AG04449 (cell line): Measurements from ENCODE around the gene ZNF362.

Experiments
- CTCF ChIA-PET: fragments of 350-600 bp; formaldehyde crosslinking; extraction: SDS; loops from one replicate; lab custom pipeline; 2021; ENCODE audit warnings: antibody characterized with exemption; lab: Yijun Ruan, JAX
- POLR2A ChIA-PET: fragments of 400-600, 350-600 bp; formaldehyde crosslinking; extraction: SDS; loops from one replicate; lab custom pipeline; 2020; ENCODE audit warnings: antibody characterized with exemption, inconsistent platforms; lab: Yijun Ruan, JAX
- DNase-seq: peaks from one replicate; pipeline ENCODE4 v3.0.0-alpha.2; 2010; ENCODE audit warnings: low read depth, low spot score
- H3K4me3 ChIP-seq: 2 replicates; pipeline ENCODE4 v1.5.1; 2011; ENCODE audit warnings: low read depth, mild to moderate bottlenecking, control low read depth, low read length
- CTCF ChIP-seq: IDR thresholded peaks from one replicate; pipeline ENCODE4 v1.5.1; 2011; ENCODE audit warnings: mild to moderate bottlenecking, moderate library complexity, low read length, control low read depth, inconsistent platforms; ENCODE audit not compliant: insufficient read depth; ENCODE audit errors: missing control alignments

ZNF362 gene

DNA sequence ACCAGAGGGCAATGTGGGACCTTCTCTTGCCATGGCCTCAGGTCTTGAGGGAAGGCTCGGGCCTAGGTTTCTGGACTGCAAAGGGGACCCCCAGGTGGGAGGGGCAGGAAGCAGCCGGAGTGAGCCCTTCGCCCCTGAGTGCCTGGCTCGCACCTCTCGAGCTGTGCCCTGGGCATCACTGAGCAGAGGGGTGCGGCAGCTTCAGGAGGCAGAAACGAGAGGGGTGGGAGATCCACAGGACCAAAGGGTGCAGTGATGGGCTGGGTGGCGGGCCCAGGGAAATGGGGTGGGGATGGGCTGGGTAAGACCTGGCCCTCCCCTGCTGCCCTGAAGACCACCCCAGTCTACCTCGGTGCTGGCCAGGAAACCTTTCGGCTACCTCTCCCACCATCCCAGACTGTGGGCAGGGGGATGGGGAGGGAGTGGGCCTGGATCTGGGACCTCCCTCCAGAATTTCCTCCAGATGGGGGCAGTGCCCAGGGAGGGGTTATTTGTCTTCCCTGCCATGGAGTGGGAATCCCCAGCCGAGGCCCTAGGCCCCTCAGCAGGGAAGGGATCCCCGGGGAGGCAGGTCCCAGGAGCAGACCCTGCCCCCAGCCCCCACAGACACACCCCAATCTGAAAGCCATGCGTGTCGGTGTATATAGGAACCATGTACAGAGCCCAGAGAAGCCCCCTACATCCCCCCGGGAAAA is 43.3 kb downstream of the ZNF362 start:
- no peak for DNase-seq
- ChIA-PET CTCF (interaction anchor here (0.9 to 12.1 kb wide), 9 partner anchors 10 to 170 kb away, joined by 3 to 436 read pairs (median 39); partner anchors contain the start of gene ZSCAN20), POLR2A (no interaction called here)
- H3K4me3 ChIP-seq, result no peak overlapping the region
- TF ChIP-seq CTCF, result no peak

DNA sequence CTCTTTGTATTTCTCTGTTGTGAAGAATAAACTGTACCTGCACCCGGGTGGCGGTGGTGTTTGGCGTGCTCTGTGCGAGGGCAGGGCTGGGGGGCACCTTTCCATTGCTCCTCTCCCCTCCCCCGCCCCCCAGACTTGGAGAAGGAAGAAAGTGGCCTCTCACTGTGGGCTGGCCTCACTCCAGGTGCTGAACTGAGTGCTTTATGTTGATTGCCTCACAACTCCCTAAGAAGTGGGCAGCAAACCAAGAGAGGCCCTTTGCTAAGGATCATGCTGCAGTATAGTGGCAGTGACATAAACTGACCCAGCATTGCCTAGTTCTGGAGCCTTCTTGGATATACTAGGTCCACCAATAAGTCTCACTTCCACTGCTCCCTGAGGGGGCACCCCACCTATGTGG is 44.4 kb downstream of the ZNF362 start:
- no peak overlapping the region for H3K4me3 ChIP-seq
- ChIA-PET POLR2A (no interaction called here), CTCF (interaction anchor here (10.6 to 12.1 kb wide), 2 partner anchors 65 to 169 kb away, joined by 203 to 436 read pairs; partner anchors contain the start of gene ZSCAN20)
- DNase-seq, result peak; percentile 62
- no peak for TF ChIP-seq CTCF

DNA sequence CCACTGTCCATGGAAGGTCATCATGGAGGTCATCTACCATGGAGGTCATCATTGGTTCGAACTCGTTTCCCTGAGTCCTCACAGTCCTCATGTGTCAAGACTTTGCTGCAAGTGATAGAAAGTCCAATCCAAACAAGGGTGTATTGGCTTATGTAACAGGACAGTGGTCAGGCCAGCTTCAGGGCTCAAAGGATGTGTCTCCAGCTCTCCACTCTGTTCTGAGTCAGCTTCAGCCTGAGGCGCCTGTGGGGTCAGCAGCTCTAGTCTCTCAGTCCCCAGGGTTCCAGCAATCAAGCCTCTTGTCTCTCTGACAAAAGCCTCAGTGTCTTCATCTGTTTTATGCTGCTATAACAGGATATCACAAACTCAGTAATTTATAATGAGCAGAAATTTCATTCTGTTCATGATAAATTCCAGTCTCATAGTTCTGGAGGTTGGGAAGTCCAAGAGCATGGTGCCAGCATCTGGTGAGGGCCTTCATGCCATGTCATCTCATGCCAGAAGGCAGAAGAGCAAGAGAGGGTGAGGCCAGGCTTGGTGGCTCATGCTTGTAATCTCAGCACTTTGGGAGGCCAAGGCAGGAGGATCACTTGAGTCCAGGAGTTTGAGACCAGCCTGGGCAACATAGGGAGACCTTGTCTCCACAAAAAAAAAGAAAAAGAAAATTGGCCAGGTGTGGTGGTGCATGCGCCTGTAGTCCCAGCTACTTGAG is 45.1 kb downstream of the ZNF362 start:
- POLR2A ChIA-PET, result no interaction called here
- H3K4me3 ChIP-seq, result no peak overlapping the region
- CTCF ChIA-PET, result interaction anchor here (10.6 to 12.1 kb wide), 2 partner anchors 65 to 168 kb away, joined by 203 to 436 read pairs; partner anchors contain the start of gene ZSCAN20
- no peak for TF ChIP-seq CTCF
- no peak for DNase-seq

- no peak overlapping the region for H3K4me3 ChIP-seq
- no peak for TF ChIP-seq CTCF
- ChIA-PET CTCF (interaction anchor here (0.8 to 12.1 kb wide), 3 partner anchors 64 to 168 kb away, joined by 4 to 436 read pairs (median 203); partner anchors contain the start of gene ZSCAN20), POLR2A (no interaction called here)
- no peak for DNase-seq
Observed at GRCh38 chr1:33302325-33302724, 46.0 kb downstream of the ZNF362 start.

- DNase-seq, result no peak
- CTCF ChIA-PET, result interaction anchor here (1.0 to 3.5 kb wide), 7 partner anchors 9 to 178 kb away, joined by 3 to 31 read pairs (median 4); no protein-coding TSS in a partner anchor
- no peak for TF ChIP-seq CTCF
- H3K4me3 ChIP-seq, result no peak overlapping the region
- POLR2A ChIA-PET, result no interaction called here
Observed at GRCh38 chr1:33305016-33305415, 48.7 kb downstream of the ZNF362 start.
